Measurements from ENCODE around the gene INPP4B. TPM values are rescaled to one million over a fixed set of nuclear protein-coding genes. Genes with fewer than 3 reads are reported as not detected.

The INPP4B gene
- total and polyA plus RNA-seq, 2 donors (not counting 1 experiment from before 2014, with no cell fraction given), result 19.7 to 22.2 TPM

DNA sequence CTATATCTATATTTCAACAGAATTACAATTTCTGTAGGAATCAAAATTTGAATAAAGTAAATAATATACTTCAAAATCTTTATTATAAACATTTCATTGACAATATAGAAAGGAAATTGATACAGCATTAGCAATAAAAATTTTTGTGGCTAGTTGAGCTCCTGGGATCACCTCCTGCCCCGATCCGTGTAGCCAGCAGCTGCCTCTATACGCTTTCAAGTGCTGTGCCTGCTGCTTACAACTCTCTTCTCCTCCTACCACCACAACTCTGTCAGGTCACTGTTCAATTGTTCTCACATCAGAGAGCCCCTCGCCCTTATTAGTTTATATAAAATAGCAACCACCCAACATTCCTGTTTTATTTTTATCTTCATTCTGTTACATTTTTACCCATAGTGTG lies 27.6 kb downstream of the INPP4B start:
- H3K36me3 ChIP-seq (ENCODE audit: control insufficient read depth, insufficient read depth, low read length), result no peaks in the 10 kb centered on the region
- peaks cover 9% of the 10 kb centered on the region for H3K4me1 ChIP-seq (ENCODE audit: control insufficient read depth, extremely low read depth, insufficient read depth, low read length)
- no peak overlapping the region for H3K4me2 ChIP-seq (ENCODE audit: extremely low read depth, insufficient read depth, low read length)
- H3K27me3 ChIP-seq (ENCODE audit: control insufficient read depth, insufficient read depth, low read length), result no peaks in the 10 kb centered on the region
- H3K79me2 ChIP-seq (ENCODE audit: control insufficient read depth, insufficient read depth, low read length), result no peaks in the 10 kb centered on the region
- H2AFZ ChIP-seq (ENCODE audit: low read length), result no peak overlapping the region
- H3K27ac ChIP-seq (ENCODE audit: insufficient read depth, low read length), result peak overlapping the region; percentile 29
- H3K9me3 ChIP-seq (ENCODE audit: control insufficient read depth, insufficient read depth, low read depth, low read length), result no peaks in the 10 kb centered on the region
- no peak overlapping the region for H3K4me3 ChIP-seq (replicated peaks in 1 of 4; ENCODE audit: control extremely low read depth in 1 of 4, insufficient read depth in 1 of 4, low read depth in 3 of 4, low read length in 4 of 4)
- no peaks in the 10 kb centered on the region for H4K20me1 ChIP-seq (ENCODE audit: control insufficient read depth, extremely low read depth, insufficient read depth, low read length)
- no peak overlapping the region for H3K9ac ChIP-seq (ENCODE audit: insufficient read depth, low read length)
- TF ChIP-seq EZH2 (IDR thresholded peaks at IDR 0.05; ENCODE audit: low read length, missing control alignments) (no peak), CTCF (conservative IDR thresholded peaks at IDR 0.05 in 1 of 2, IDR thresholded peaks at IDR 0.05 in 1 of 2; ENCODE audit: low read depth in 1 of 2, low read length in 2 of 2) (no peak)
- DNase-seq (ENCODE audit: low read depth in 2 of 2), result peak in 1 of 2 donors; percentile 66

GRCh38 chr4:142818031-142818430 lies 28.1 kb downstream of the INPP4B start:
- Histone ChIP-seq H2AFZ (ENCODE audit: low read length) (peak overlapping the region; percentile 11), H3K4me2 (ENCODE audit: extremely low read depth, insufficient read depth, low read length) (peak overlapping the region; percentile 41), H3K27me3 (ENCODE audit: control insufficient read depth, insufficient read depth, low read length) (no peaks in the 10 kb centered on the region), H3K9me3 (ENCODE audit: control insufficient read depth, insufficient read depth, low read depth, low read length) (no peaks in the 10 kb centered on the region), H3K4me3 (replicated peaks in 1 of 4; ENCODE audit: control extremely low read depth in 1 of 4, insufficient read depth in 1 of 4, low read depth in 3 of 4, low read length in 4 of 4) (peak overlapping the region in 1 of 4 experiments; percentile 29), H3K79me2 (ENCODE audit: control insufficient read depth, insufficient read depth, low read length) (no peaks in the 10 kb centered on the region), H3K27ac (ENCODE audit: insufficient read depth, low read length) (peak overlapping the region; percentile 29), H4K20me1 (ENCODE audit: control insufficient read depth, extremely low read depth, insufficient read depth, low read length) (no peaks in the 10 kb centered on the region), H3K4me1 (ENCODE audit: control insufficient read depth, extremely low read depth, insufficient read depth, low read length) (peaks cover 9% of the 10 kb centered on the region), H3K9ac (ENCODE audit: insufficient read depth, low read length) (no peak overlapping the region), H3K36me3 (ENCODE audit: control insufficient read depth, insufficient read depth, low read length) (no peaks in the 10 kb centered on the region)
- TF ChIP-seq CTCF (conservative IDR thresholded peaks at IDR 0.05 in 1 of 2, IDR thresholded peaks at IDR 0.05 in 1 of 2; ENCODE audit: low read depth in 1 of 2, low read length in 2 of 2) (no peak), EZH2 (IDR thresholded peaks at IDR 0.05; ENCODE audit: low read length, missing control alignments) (no peak)
- peak; percentile 40 to 95 for DNase-seq (ENCODE audit: low read depth in 2 of 2)

DNA sequence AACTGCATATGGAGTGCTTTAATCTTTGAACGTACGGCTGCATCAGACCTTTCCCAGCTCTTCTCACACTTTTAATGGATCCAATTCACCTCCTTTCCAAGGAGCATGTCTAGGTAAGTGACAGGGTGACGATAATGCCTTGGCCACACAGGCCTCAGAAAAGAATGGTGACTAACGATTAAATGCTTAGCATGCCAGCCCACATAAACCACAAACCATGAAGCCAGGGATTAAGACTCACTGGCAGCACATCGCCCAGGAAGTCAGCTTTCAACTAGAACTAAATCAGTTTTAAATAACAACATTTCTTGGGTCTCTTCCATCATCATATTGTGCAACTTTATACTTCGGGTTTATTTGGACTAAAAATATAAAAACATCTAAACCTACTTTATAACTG lies 28.7 kb downstream of the INPP4B start:
- DNase-seq (ENCODE audit: low read depth in 2 of 2), result peak; percentile 92 to 98
- peak overlapping the region in 2 of 4 experiments; percentile 3 to 29 for H3K4me3 ChIP-seq (replicated peaks in 1 of 4; ENCODE audit: control extremely low read depth in 1 of 4, insufficient read depth in 1 of 4, low read depth in 3 of 4, low read length in 4 of 4)

More for the DNA sequence above, 28.7 kb downstream of the INPP4B start:
- TF ChIP-seq CTCF (conservative IDR thresholded peaks at IDR 0.05 in 1 of 2, IDR thresholded peaks at IDR 0.05 in 1 of 2; ENCODE audit: low read depth in 1 of 2, low read length in 2 of 2), result no peak
- TF ChIP-seq EZH2 (IDR thresholded peaks at IDR 0.05; ENCODE audit: low read length, missing control alignments), result no peak
- Histone ChIP-seq H3K9me3 (ENCODE audit: control insufficient read depth, insufficient read depth, low read depth, low read length) (no peaks in the 10 kb centered on the region), H3K4me2 (ENCODE audit: extremely low read depth, insufficient read depth, low read length) (peak overlapping the region; percentile 46), H3K27ac (ENCODE audit: insufficient read depth, low read length) (peak overlapping the region; percentile 31), H2AFZ (ENCODE audit: low read length) (peak overlapping the region; percentile 34), H3K4me1 (ENCODE audit: control insufficient read depth, extremely low read depth, insufficient read depth, low read length) (peaks cover 9% of the 10 kb centered on the region), H3K27me3 (ENCODE audit: control insufficient read depth, insufficient read depth, low read length) (no peaks in the 10 kb centered on the region), H4K20me1 (ENCODE audit: control insufficient read depth, extremely low read depth, insufficient read depth, low read length) (no peaks in the 10 kb centered on the region), H3K36me3 (ENCODE audit: control insufficient read depth, insufficient read depth, low read length) (no peaks in the 10 kb centered on the region), H3K79me2 (ENCODE audit: control insufficient read depth, insufficient read depth, low read length) (no peaks in the 10 kb centered on the region), H3K9ac (ENCODE audit: insufficient read depth, low read length) (no peak overlapping the region)

Measured in fibroblast of lung (primary cell).